ENCODE data around the gene MGST2. TPM values are rescaled to one million over a fixed set of nuclear protein-coding genes. Genes with fewer than 3 reads are reported as not detected.
"Not testable (repeated sequence)": the region's sequence is repeated elsewhere in the genome, so short reads cannot be mapped to it uniquely, and the experiment has no call there.

Gene MGST2
- total RNA-seq, 2 experiments from 2014 or later = 0.70 to 3.0 TPM

GRCh38 chr4:139694522-139695107 is 29.0 kb downstream of the MGST2 start:
- intact Hi-C loops (cut with DNase I, micrococcal nuclease) = no loop called here
- Histone ChIP-seq H3K4me1 (ENCODE audit: insufficient read depth, low read length) (no peaks in the 10 kb centered on the region), H3K36me3 (ENCODE audit: insufficient read depth, low read length) (no peaks in the 10 kb centered on the region), H3K27ac (ENCODE audit: low read depth in 1 of 2, low read length in 2 of 2) (no peak overlapping the region), H3K27me3 (ENCODE audit: control insufficient read depth in 1 of 2, insufficient read depth in 2 of 2, low read length in 2 of 2) (no peaks in the 10 kb centered on the region), H3K9me3 (ENCODE audit: control insufficient read depth in 1 of 2, insufficient read depth in 1 of 2, low read length in 2 of 2) (peaks cover 0 to 4% of the 10 kb centered on the region in 2 experiments), H3K4me3 (ENCODE audit: low read length) (no peak overlapping the region)
- Mint-ChIP-seq H3K4me1 (ENCODE audit: low read depth) (no peaks in the 10 kb centered on the region), H3K4me3 (no peak overlapping the region), H3K27me3 (no peaks in the 10 kb centered on the region), H3K36me3 (ENCODE audit: low read depth) (peaks cover 17% of the 10 kb centered on the region), H3K27ac (no peak overlapping the region), H3K9me3 (peaks cover 5% of the 10 kb centered on the region)
- ATAC-seq (ENCODE audit: poor library complexity) (no peak), DNase-seq (no peak)
- POLR2A ChIA-PET = no interaction called here
- TF ChIP-seq, protein P1, sequence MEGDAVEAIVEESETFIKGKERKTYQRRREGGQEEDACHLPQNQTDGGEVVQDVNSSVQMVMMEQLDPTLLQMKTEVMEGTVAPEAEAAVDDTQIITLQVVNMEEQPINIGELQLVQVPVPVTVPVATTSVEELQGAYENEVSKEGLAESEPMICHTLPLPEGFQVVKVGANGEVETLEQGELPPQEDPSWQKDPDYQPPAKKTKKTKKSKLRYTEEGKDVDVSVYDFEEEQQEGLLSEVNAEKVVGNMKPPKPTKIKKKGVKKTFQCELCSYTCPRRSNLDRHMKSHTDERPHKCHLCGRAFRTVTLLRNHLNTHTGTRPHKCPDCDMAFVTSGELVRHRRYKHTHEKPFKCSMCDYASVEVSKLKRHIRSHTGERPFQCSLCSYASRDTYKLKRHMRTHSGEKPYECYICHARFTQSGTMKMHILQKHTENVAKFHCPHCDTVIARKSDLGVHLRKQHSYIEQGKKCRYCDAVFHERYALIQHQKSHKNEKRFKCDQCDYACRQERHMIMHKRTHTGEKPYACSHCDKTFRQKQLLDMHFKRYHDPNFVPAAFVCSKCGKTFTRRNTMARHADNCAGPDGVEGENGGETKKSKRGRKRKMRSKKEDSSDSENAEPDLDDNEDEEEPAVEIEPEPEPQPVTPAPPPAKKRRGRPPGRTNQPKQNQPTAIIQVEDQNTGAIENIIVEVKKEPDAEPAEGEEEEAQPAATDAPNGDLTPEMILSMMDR (IDR thresholded peaks at IDR 0.05) = no peak
- CTCF ChIA-PET = no interaction called here

DNA sequence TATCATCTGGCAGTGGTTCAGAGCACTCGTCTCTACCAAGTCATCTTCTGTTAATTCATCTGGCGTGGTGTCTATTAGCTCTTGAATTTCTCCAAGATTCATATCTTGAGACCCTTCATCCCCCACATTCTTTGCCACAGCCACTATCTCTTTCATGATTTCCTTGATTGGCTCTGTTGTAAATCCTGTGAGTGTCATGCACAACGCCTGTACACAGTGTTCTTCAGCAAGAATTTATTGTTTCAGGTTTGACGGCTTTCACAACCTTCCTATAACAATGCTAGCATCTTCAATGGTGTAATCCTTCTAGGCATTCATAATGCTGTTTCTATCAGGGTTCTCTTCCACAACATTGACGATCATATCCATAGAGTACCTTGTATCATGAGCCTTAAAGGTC is 30.9 kb downstream of the MGST2 start:
- DNase-seq (no peak), ATAC-seq (ENCODE audit: poor library complexity) (no peak)
- TF ChIP-seq, protein P1 (IDR thresholded peaks at IDR 0.05) = no peak
- Histone ChIP-seq H3K36me3 (ENCODE audit: insufficient read depth, low read length) (no peaks in the 10 kb centered on the region), H3K27me3 (ENCODE audit: control insufficient read depth in 1 of 2, insufficient read depth in 2 of 2, low read length in 2 of 2) (no peaks in the 10 kb centered on the region), H3K9me3 (ENCODE audit: control insufficient read depth in 1 of 2, insufficient read depth in 1 of 2, low read length in 2 of 2) (peaks cover 0 to 4% of the 10 kb centered on the region in 2 experiments), H3K27ac (ENCODE audit: low read depth in 1 of 2, low read length in 2 of 2) (no peak overlapping the region), H3K4me1 (ENCODE audit: insufficient read depth, low read length) (no peaks in the 10 kb centered on the region), H3K4me3 (ENCODE audit: low read length) (no peak overlapping the region)
- Mint-ChIP-seq H3K27me3 (no peaks in the 10 kb centered on the region), H3K27ac (no peak overlapping the region), H3K9me3 (peaks cover 5% of the 10 kb centered on the region), H3K4me1 (ENCODE audit: low read depth) (no peaks in the 10 kb centered on the region), H3K4me3 (no peak overlapping the region), H3K36me3 (ENCODE audit: low read depth) (peaks cover 17% of the 10 kb centered on the region)
- intact Hi-C loops (cut with DNase I, micrococcal nuclease) = no loop called here
- CTCF ChIA-PET = no interaction called here
- POLR2A ChIA-PET = no interaction called here

- H3K27me3 Mint-ChIP-seq; H3K4me1 ChIP-seq (ENCODE audit: insufficient read depth, low read length); POLR2A ChIA-PET; CTCF ChIA-PET; ATAC-seq (ENCODE audit: poor library complexity); H3K9me3 Mint-ChIP-seq; H3K4me3 ChIP-seq (ENCODE audit: low read length); H3K9me3 ChIP-seq (ENCODE audit: control insufficient read depth in 1 of 2, insufficient read depth in 1 of 2, low read length in 2 of 2); intact Hi-C loops (cut with DNase I, micrococcal nuclease); H3K27ac ChIP-seq (ENCODE audit: low read depth in 1 of 2, low read length in 2 of 2); H3K36me3 ChIP-seq (ENCODE audit: insufficient read depth, low read length); H3K4me1 Mint-ChIP-seq (ENCODE audit: low read depth); H3K4me3 Mint-ChIP-seq; DNase-seq; H3K27me3 ChIP-seq (ENCODE audit: control insufficient read depth in 1 of 2, insufficient read depth in 2 of 2, low read length in 2 of 2); H3K27ac Mint-ChIP-seq: not testable (repeated sequence)
- peaks cover 17% of the 10 kb centered on the region for H3K36me3 Mint-ChIP-seq (ENCODE audit: low read depth)
These were observed 32.7 kb downstream of the MGST2 start for GRCh38 chr4:139698167-139698925.

Data from CD4-positive, alpha-beta T cell (primary cell).